Thoracic aorta (tissue), 2 donors: ENCODE data around the gene HOXA10. TPM values are rescaled to one million over a fixed set of nuclear protein-coding genes. Genes with fewer than 3 reads are reported as not detected.

Experiments
- ATAC-seq: fragments of 150-250 bp; one replicate; pipeline ENCODE4 v1.8.0; 2017; ENCODE audit warnings: low read depth; ENCODE audit not compliant: insufficient number of reproducible peaks, low FRiP score
- DNase-seq: peaks from one replicate; pipeline ENCODE4 v3.0.0-alpha.2; 2020; ENCODE audit warnings: low spot score
- H3K27ac ChIP-seq, 2 donors: fragments of 200-600 bp; sonication (generic); 1 replicate in 1 of 2; 2 replicates in 1 of 2; pipeline ENCODE4 v1.5.1; 2016; ENCODE audit warnings: mild to moderate bottlenecking in 2 of 2, moderate library complexity in 2 of 2
- H3K27me3 ChIP-seq: fragments of 200-600 bp; sonication (generic); replicated peaks from 2 replicates; pipeline ENCODE4 v1.6.0; 2016; ENCODE audit warnings: mild to moderate bottlenecking; ENCODE audit not compliant: insufficient read depth
- H3K36me3 ChIP-seq: fragments of 200-600 bp; sonication (generic); one replicate; pipeline ENCODE4 v1.5.1; 2016
- H3K4me1 ChIP-seq, 2 donors: fragments of 200-600 bp; sonication (generic); 1 replicate in 1 of 2; 2 replicates in 1 of 2; pipeline versions ENCODE4 v1.5.1 to v1.6.0; 2016; ENCODE audit warnings: low read depth in 2 of 2, mild to moderate bottlenecking in 1 of 2; ENCODE audit not compliant: control insufficient read depth in 1 of 2
- H3K4me3 ChIP-seq: fragments of 200-600 bp; sonication (generic); 2 replicates; pipeline ENCODE4 v1.5.1; 2016; ENCODE audit warnings: mild to moderate bottlenecking
- H3K9me3 ChIP-seq: fragments of 200-600 bp; sonication (generic); 2 replicates; pipeline ENCODE4 v1.5.1; 2016
- CTCF ChIP-seq: fragments of 200-600 bp; sonication (generic); IDR thresholded peaks from one replicate; pipeline ENCODE4 v1.5.1; 2019; ENCODE audit warnings: antibody characterized with exemption
- total RNA-seq, 2 donors: library from RNA; depleted of rRNA; stranded (reverse); fragments of >200 nt; gene quantifications; one replicate each; pipeline versions ENCODE4 v1.1.0 to v1.2.3, GENCODE V29; 2016

Gene HOXA10
- total RNA-seq, 2 donors from 2014 or later = 0.81 TPM; not detected in 1

GRCh38 chr7:27145914-27146412 lies 28.2 kb downstream of the HOXA10 start:
- peaks cover 5 to 46% of the 10 kb centered on the region in 2 donors for H3K4me1 ChIP-seq
- H3K27me3 ChIP-seq = no peaks in the 10 kb centered on the region
- TF ChIP-seq CTCF = no peak
- H3K4me3 ChIP-seq = no peak overlapping the region
- H3K36me3 ChIP-seq = peaks cover 8% of the 10 kb centered on the region
- DNase-seq (no peak), ATAC-seq (no peak)
- H3K9me3 ChIP-seq = no peaks in the 10 kb centered on the region
- no peak overlapping the region for H3K27ac ChIP-seq

GRCh38 chr7:27145165-27145913 lies 28.8 kb downstream of the HOXA10 start:
- Histone ChIP-seq H3K27me3 (no peaks in the 10 kb centered on the region), H3K4me3 (no peak overlapping the region), H3K27ac (peak overlapping the region in 1 of 2 donors; percentile 54), H3K9me3 (no peaks in the 10 kb centered on the region), H3K36me3 (peaks cover 11% of the 10 kb centered on the region), H3K4me1 (peaks cover 5 to 48% of the 10 kb centered on the region in 2 donors)
- TF ChIP-seq CTCF = no peak
- no peak for DNase-seq
- ATAC-seq = no peak

DNA sequence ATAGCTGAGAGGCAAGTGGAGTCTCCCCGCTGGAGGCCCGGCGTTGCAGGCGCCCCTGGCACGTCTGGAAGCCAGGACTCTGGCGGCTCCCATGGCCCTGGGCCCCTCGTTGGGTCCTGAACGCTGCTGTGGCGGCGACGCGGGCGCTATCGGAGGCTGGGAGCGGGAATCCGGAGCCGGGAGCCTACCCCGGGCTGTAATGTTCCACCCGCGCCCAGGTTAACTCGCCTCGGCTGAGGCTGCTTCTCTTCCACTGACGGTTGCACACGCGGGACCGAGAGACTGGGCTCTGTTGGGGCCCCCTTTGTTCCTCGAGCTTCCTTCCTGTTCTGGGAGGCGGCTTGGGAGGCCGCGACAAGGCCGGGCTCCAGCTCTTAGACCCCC lies 29.3 kb downstream of the HOXA10 start:
- DNase-seq (no peak), ATAC-seq (no peak)
- H3K9me3 ChIP-seq = no peaks in the 10 kb centered on the region
- no peak for TF ChIP-seq CTCF
- H3K4me1 ChIP-seq = peaks cover 5 to 48% of the 10 kb centered on the region in 2 donors
- H3K36me3 ChIP-seq = peaks cover 11% of the 10 kb centered on the region
- H3K27ac ChIP-seq = peak overlapping the region in 1 of 2 donors; percentile 54
- H3K4me3 ChIP-seq = no peak overlapping the region
- H3K27me3 ChIP-seq = no peaks in the 10 kb centered on the region

DNA sequence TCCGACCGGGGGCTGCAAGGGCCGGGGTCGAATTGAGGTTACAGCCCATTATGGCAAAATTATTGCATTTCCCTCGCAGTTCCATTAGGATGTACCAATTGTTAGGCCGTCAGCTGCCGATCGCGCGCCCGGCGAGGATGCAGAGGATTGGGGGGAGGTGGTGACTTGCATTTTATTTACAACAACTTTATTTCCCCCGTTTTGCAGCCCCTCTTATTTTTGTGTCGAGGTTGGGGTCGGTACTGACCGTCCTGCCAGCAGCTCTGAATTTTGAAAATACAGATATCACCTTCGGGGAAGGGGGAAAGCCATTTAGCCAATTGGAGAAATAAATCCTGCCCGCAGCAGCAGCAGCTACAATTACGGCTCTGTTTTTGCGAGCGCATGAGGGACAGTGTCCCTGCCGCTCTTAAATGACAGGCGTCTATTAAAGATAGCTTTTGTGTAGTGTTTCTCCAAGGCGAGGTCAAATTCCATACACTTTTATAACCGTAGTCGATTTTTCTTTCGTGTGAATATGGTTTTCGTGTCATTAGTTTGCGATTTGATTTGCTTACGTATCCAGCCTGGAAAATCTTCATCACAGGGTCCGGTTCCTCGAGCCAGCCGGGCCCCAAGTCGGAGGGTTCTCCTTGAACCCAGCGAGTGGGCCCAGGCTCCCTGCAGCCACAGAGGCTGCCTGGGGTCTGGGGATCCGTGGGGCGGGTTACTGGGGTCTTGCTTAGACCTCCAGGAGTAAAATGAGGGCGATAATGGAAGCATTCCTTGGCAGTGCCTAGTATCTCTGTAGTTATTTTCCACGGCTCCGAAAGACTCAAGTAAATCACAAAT lies 30.0 kb downstream of the HOXA10 start:
- Histone ChIP-seq H3K4me3 (peak overlapping the region; percentile 84), H3K27me3 (no peaks in the 10 kb centered on the region)

More for the DNA sequence above, 30.0 kb downstream of the HOXA10 start:
- Histone ChIP-seq H3K4me1 (peaks cover 5 to 42% of the 10 kb centered on the region in 2 donors), H3K27ac (peak overlapping the region in 1 of 2 donors; percentile 54), H3K9me3 (no peaks in the 10 kb centered on the region), H3K36me3 (peaks cover 11% of the 10 kb centered on the region)
- DNase-seq (no peak), ATAC-seq (no peak)
- no peak for TF ChIP-seq CTCF
